GM19467 (cell line): ENCODE data around the gene EVC.

Source experiments
- ATAC-seq: cut with Tn5 transposase; IDR thresholded peaks from one replicate; pipeline ENCODE4 v1.9.1; 2021; ENCODE audit warnings: mild to moderate bottlenecking, moderate library complexity; ENCODE audit not compliant: unreplicated experiment

The EVC gene

DNA sequence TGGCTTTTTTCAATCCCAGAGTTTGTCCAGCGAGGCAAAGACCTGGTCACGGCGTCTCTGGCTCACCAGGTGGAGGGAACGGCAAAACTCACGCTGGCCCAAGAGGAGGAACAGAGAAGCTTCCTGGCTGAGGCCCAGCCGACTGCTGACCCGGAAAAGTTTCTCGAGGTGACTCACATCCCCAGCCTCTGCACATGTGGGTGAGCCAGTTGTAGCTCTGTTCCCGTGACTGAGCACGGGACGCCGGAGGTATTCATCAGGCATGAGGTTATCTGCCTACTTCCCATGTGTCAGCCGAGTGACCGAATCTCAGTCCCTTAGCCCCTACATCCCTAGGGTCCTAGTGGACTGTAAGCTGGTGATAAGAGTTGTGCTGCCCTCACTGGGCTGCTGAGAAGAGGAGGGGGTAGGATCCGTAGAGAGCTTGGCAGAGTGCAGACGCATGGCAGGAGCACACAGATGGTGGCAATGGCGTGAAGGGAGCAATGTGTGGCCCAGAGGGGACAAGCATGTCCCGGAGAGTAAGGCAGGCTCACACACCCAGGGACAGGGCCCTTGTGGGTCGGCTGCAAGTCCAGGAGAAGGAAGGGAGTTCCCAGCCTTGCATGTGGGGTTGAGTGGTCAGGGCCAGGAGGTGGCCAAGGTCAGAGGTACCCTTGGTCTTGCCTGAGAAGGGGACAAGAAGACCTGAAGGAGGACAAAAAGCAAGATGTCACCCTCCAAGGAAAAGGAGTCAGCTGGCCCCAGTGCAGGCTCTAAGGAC is 42.9 kb downstream of the EVC start:
- no peak for ATAC-seq

DNA sequence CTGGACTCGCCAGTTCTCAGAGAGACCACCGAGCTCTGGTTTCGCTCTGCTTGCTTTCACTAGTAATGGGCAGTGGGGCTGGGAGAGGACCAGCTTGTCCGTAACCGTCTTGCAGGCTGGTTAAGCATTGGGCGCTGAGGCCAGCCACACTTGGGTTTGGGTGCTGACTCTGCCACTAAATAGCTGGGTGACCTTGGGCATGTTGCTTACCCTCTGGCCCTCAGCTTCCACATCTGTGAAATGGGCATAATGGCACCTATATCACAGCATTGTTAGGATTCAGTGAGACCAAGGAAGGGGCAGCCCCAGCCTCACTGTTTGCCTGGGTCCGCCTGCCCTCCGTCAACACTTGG is 43.5 kb downstream of the EVC start:
- no peak for ATAC-seq

GRCh38 chr4:5755161-5755560 is 44.2 kb downstream of the EVC start:
- ATAC-seq: no peak

DNA sequence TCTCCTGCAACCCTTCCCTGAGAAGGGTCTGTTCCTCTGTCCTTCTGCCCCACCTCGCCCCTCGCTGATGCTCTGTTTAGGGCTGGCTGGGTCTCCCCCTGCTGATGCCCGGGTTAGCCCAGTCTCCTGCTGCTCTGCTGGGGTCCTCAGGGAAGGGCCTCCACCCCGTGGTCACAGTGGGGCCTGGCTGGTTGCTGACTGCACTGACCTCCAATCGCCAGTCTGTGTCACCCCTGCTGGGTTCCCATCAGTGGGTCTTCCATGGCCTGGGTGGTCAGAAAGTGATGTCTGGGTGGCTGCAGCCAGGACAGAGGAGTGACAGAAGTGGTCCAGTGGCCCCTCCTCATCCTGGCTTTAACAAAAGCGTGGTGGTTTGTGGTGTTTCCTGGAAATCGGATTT is 44.7 kb downstream of the EVC start:
- no peak for ATAC-seq

DNA sequence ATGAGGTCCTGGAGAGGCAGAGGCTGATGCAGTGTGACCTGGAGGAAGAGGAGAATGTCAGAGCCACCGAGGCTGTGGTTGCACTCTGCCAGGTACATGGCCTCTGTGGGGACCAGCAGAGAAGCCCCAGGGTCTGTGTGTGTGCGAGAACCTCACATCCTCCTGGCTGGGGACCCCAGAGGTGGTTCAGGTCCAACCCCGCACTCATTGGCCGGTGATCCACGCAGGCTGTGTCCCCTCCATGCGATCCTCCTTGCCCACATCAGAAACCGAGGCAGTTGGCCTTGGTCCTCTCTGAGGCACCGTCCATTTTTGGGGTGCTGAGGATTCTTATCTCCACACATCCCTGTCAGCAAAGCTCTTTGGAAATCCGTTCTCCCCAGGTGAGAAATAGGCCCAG is 45.3 kb downstream of the EVC start:
- no peak for ATAC-seq

DNA sequence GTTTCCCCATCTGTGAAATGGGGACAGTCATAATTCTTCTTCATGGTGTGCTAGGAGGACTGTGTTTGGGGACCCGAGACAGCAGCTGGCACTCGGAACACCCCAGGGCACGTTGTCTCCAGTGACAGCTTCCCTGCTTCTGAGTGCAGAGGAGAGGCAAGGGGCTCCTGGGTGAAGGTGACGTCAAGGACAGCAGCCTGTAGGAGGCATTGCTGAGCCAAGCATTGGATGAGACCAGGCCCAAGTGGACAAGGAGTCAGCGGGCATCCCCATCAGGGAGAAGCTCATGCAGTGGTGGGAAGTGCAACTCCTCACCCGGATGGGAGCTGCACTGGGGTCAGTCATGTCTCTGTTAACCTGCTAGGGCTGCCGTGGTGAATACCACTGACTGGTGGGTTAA is 46.1 kb downstream of the EVC start:
- ATAC-seq: no peak

DNA sequence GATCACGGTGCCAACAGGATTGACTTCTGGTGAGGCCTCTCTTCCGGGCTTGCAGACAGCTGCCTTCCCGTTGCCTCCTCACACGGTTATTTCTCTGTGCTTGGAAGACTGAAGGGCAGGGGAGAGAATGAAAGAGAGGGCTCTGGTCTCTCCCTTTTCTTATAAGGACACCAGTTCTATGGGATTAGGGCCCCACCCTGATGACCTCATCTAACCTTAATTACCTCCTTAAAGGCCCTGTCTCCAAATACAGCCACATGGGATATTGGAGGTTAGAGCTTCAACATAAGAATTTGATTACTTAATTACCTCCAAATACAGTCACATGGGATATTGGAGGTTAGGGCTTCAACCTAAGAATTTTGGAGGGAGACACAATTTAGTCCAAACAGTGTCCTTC is 46.5 kb downstream of the EVC start:
- ATAC-seq: no peak

DNA sequence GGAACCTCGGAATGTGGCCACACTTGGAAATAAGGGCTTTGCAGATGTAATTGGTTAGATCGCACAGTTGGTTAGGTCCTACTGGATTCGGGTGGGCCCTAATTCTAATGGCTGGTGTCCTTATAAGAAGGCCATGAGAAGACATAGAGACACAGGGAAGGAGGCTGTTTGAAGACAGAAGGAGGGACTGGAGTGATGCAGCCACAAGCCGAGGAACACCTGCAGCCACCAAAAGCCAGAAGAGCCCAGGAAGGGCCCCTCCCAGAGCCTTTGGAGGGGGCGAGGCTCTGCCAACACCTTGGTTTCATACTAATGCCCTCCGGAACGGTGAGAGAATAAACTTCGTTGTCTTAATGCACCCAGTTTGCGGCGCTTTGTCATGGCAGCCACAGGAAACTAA is 47.0 kb downstream of the EVC start:
- no peak for ATAC-seq

- no peak for ATAC-seq
Measured at GRCh38 chr4:5758741-5759140, 47.7 kb downstream of the EVC start.

GRCh38 chr4:5759236-5760075 is 48.5 kb downstream of the EVC start:
- ATAC-seq: no peak

GRCh38 chr4:5760246-5760645 is 49.2 kb downstream of the EVC start:
- ATAC-seq: no peak

DNA sequence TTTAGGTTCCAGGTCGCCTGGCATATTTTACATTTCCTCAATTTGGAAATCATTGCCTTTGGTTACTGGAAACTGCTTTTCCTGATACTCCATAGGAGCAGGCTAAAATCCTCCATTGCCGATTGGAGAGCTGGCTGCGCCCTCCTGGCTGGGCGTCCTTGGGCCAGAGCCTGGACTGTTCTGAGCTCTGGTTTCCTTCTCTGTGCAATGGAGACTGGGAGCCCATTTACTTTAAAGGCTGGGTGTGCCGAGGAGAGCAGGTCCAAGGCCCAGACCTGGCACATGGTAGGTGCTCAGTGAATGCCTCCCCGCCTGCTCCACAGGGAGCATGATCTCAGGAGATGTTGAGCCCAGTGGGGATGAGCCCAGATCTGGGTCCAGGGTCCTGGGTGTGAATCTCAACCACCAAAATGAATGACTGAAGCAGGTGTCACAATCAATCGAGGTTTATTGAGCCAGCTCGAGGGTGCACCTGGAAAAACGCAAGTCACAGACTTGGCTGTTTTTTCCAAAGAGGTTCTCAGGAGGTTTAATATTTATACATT is 50.0 kb downstream of the EVC start:
- no peak for ATAC-seq

DNA sequence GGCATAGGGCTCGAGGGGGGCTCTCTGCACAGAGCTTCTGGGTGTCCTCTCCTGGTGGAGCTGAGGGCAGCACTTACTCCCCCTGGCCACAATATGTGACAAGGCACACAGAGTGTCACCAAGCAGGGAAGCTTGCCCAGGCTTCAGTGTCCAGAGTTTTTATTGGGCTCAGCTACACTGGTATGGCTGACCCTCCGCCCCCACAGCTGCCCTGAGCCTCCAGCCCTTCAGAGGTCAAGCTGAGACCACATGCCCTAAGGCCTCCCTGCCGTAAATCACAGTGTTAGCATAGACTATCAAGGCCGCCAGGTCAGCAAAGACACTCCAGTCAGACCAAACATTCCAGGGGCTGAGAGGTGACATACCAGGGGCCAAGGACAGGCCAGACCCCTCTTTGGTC is 59.0 kb downstream of the EVC start:
- ATAC-seq: no peak

- no peak for ATAC-seq
Measured at GRCh38 chr4:5772528-5773270, 61.7 kb downstream of the EVC start.

GRCh38 chr4:5773271-5773555 is 62.2 kb downstream of the EVC start:
- no peak for ATAC-seq

- no peak for ATAC-seq
Measured at GRCh38 chr4:5774416-5775036, 63.5 kb downstream of the EVC start.

DNA sequence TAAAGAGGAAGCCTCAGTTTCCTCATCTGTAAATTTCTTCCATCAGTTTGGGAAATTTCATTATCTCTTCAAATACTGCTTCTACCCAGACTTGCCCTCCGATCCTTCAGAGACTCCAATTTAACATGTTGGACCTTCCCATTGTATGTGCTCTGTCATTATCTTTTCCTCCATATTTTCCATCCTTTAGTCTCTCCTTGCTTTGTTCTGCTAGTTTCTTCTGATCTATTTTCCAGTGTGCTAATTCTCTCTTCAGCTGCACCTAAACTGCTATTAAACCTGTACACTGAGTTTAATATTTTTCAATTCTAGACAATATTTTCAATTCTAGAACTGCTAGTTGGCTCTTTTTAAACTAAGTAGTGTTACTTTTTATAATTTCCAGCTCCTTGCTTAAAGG is 65.5 kb downstream of the EVC start:
- ATAC-seq: no peak

DNA sequence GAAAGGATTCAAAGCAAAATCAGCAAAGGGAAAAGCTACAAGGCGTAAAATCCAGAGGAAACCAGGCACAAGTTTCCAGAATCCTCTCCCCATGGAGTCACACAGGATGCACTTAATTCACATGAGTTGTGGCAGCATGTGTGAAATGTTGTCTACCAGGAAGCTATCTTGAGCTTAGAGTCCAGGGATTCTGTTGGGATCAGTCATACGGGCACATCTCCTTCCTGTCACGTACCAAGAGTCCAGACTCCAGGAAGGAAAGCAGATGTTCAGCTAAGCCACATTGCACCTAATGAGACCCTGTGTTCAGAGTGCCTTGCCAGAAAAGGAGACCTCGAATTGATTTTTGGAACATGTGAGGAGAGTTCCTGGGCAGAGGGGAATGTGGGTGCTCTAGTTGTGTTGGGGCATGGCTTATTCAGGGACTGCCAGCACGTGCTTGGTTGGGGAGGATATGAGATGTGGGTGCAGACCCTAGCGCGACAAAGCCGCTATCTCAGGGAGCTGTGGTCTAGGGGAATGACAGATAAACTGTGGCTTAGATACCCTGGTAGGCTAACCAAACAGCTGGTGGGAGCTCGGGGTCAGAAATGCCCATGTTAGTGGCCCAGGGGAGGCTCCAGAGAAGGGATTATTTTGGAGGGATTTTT is 70.0 kb downstream of the EVC start:
- ATAC-seq: no peak

DNA sequence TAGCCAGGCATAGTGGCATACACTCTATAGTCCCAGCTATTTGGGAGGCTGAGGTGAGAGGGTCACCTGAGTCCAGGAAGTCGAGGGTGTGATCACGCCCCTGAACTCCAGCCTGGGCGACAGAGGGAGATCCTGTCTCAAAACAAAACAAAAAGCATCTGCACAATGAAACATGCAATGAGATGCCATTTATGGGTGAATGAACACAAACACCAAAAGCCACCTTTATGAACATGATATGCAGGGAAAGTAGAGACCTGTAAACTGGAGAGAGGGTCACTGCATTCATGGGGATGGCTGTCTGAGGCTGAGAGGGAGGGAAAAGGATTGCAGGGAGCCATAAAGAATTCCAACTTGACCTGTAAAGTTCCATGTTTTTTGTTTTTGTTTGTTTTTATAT is 70.7 kb downstream of the EVC start:
- ATAC-seq: no peak

GRCh38 chr4:5782829-5783476 is 72.0 kb downstream of the EVC start:
- no peak for ATAC-seq
